Measurements from ENCODE around the gene IER5L. TPM values are rescaled to one million over a fixed set of nuclear protein-coding genes. Genes with fewer than 3 reads are reported as not detected.

Gene IER5L
- polyA plus RNA-seq, 1 donor (not counting 4 experiments of a cell fraction or from before 2014, with no cell fraction given): 2.1 TPM

DNA sequence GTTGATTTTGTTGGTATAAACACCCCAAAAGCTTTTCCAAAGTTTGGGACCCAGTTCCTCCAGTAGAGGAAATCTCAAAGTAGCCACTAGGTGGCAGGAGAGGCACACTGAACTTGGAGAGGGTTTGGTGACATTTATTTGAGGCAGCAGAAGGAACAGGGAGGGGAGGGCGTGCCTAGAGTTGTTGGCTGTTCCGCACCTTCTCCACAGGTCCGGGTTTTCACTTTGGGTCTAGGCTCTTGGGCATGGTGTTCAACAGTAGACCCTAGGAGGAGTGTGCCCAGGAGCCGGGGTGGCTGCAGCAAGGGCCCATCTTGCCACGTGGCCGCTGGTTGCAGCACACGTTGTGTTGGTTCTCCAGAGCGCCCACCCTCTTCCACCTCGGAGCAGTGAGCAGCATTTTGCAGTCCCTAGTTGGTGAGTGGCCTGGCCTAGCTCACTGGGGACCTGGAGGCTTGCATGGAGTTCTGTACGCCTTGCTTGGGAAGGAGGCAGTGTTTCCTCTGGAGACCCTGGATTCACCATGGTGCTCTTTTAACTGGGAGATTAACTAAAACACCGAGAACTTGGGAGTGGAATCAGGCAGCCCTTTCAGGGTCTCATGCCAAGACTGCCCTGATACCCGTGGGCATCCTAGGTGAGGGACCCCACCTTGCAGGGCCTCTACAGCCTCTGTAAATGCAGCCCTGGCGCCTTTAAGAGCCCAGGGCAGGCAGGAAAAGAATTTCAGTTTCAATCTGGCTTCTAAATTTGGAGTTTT lies 38.6 kb downstream of the IER5L start:
- H3K9me1 ChIP-seq (ENCODE audit: control insufficient read depth, extremely low read depth, insufficient read depth, low read length): peaks cover 2% of the 10 kb centered on the region
- H3K36me3 ChIP-seq (ENCODE audit: control insufficient read depth in 2 of 2, extremely low read depth in 1 of 2, insufficient read depth in 2 of 2, low read length in 2 of 2): peaks cover 15 to 24% of the 10 kb centered on the region in 2 experiments
- no peak for TF ChIP-seq EZH2 (IDR thresholded peaks at IDR 0.05; ENCODE audit: low read length)
- peak in 2 of 3 experiments; percentile 74 to 85 for TF ChIP-seq CTCF (optimal IDR thresholded peaks at IDR 0.05 in 1 of 3, IDR thresholded peaks at IDR 0.05 in 1 of 3, conservative IDR thresholded peaks at IDR 0.05 in 1 of 3; ENCODE audit: extremely low read depth in 1 of 3, insufficient read depth in 2 of 3, low read length in 3 of 3)
- peak overlapping the region; percentile 97 for H3K9ac ChIP-seq (ENCODE audit: control insufficient read depth, extremely low read depth, insufficient read depth, low read length)
- H3K79me2 ChIP-seq (ENCODE audit: control insufficient read depth, insufficient read depth, low read length): peaks cover 6% of the 10 kb centered on the region
- H3K4me1 ChIP-seq (ENCODE audit: control insufficient read depth, extremely low read depth, insufficient read depth, low read length): peaks cover 48% of the 10 kb centered on the region
- peak overlapping the region; percentile 88 for H3K4me2 ChIP-seq (ENCODE audit: control insufficient read depth, extremely low read depth, insufficient read depth, low read depth, low read length)
- no peak overlapping the region for H2AFZ ChIP-seq (ENCODE audit: control insufficient read depth, low read length)
- peak; percentile 89 for FAIRE-seq
- H3K27ac ChIP-seq (ENCODE audit: control insufficient read depth, insufficient read depth, low read length): peak overlapping the region; percentile 99
- H4K20me1 ChIP-seq (ENCODE audit: control insufficient read depth, extremely low read depth, insufficient read depth, low read length): no peaks in the 10 kb centered on the region
- H3K4me3 ChIP-seq (ENCODE audit: control insufficient read depth in 2 of 3, extremely low read depth in 1 of 3, insufficient read depth in 2 of 3, low read depth in 1 of 3, low read length in 3 of 3): peak overlapping the region; percentile 22 to 41 (median 31)
- DNase-seq (ENCODE audit: low read depth, low spot score): peak; percentile 76
- H3K9me3 ChIP-seq (ENCODE audit: control insufficient read depth, low read depth, low read length): no peaks in the 10 kb centered on the region
- H3K27me3 ChIP-seq (ENCODE audit: control insufficient read depth, extremely low read depth, insufficient read depth, low read length): no peaks in the 10 kb centered on the region
- dilution Hi-C loops (cut with MboI; ENCODE audit: extremely low pct_ligation_motif_present, low sequenced_read_pairs): no loop called here

- Histone ChIP-seq H3K9me3 (ENCODE audit: control insufficient read depth, low read depth, low read length) (no peaks in the 10 kb centered on the region), H3K4me2 (ENCODE audit: control insufficient read depth, extremely low read depth, insufficient read depth, low read depth, low read length) (no peak overlapping the region), H3K9me1 (ENCODE audit: control insufficient read depth, extremely low read depth, insufficient read depth, low read length) (peaks cover 2% of the 10 kb centered on the region), H4K20me1 (ENCODE audit: control insufficient read depth, extremely low read depth, insufficient read depth, low read length) (no peaks in the 10 kb centered on the region), H3K27me3 (ENCODE audit: control insufficient read depth, extremely low read depth, insufficient read depth, low read length) (no peaks in the 10 kb centered on the region), H3K4me1 (ENCODE audit: control insufficient read depth, extremely low read depth, insufficient read depth, low read length) (peaks cover 48% of the 10 kb centered on the region), H3K27ac (ENCODE audit: control insufficient read depth, insufficient read depth, low read length) (no peak overlapping the region), H3K4me3 (ENCODE audit: control insufficient read depth in 2 of 3, extremely low read depth in 1 of 3, insufficient read depth in 2 of 3, low read depth in 1 of 3, low read length in 3 of 3) (no peak overlapping the region), H2AFZ (ENCODE audit: control insufficient read depth, low read length) (no peak overlapping the region), H3K9ac (ENCODE audit: control insufficient read depth, extremely low read depth, insufficient read depth, low read length) (peak overlapping the region; percentile 6), H3K36me3 (ENCODE audit: control insufficient read depth in 2 of 2, extremely low read depth in 1 of 2, insufficient read depth in 2 of 2, low read length in 2 of 2) (peaks cover 11 to 20% of the 10 kb centered on the region in 2 experiments), H3K79me2 (ENCODE audit: control insufficient read depth, insufficient read depth, low read length) (peaks cover 6% of the 10 kb centered on the region)
- no peak for TF ChIP-seq EZH2 (IDR thresholded peaks at IDR 0.05; ENCODE audit: low read length)
- FAIRE-seq (no peak), DNase-seq (ENCODE audit: low read depth, low spot score) (no peak)
- dilution Hi-C loops (cut with MboI; ENCODE audit: extremely low pct_ligation_motif_present, low sequenced_read_pairs): no loop called here
Observed at GRCh38 chr9:129138476-129139232, 39.4 kb downstream of the IER5L start.
